Psoas muscle (tissue), 8 donors: ENCODE data around the gene INO80C. TPM values are rescaled to one million over a fixed set of nuclear protein-coding genes. Genes with fewer than 3 reads are reported as not detected.

ENCODE experiments used
- ATAC-seq, 4 donors: fragments of 200-7000 bp; cut with Tn5 transposase; one replicate each; pipeline ENCODE4 v1.9.1; 2020; ENCODE audit warnings: moderate library complexity in 3 of 4, mild to moderate bottlenecking in 2 of 4
- DNase-seq, 2 donors: peaks; one replicate each; pipeline ENCODE4 v3.0.0-alpha.2; 2020
- H3K27ac ChIP-seq: fragments of 200-600 bp; one replicate; pipeline ENCODE4 v1.8.0; 2022
- H3K27me3 ChIP-seq, 3 donors: fragments of 200-600 bp in 1 of 3; one replicate each; pipeline versions ENCODE4 v1.6.1 to v1.8.0; 2013 to 2022; ENCODE audit warnings: low read length in 2 of 3, mild to moderate bottlenecking in 2 of 3, moderate library complexity in 1 of 3; ENCODE audit not compliant: insufficient read depth in 3 of 3
- H3K36me3 ChIP-seq, 2 donors: fragments of 200-600 bp in 1 of 2; one replicate each; pipeline versions ENCODE4 v1.6.1 to v1.8.0; 2013 to 2022; ENCODE audit warnings: low read depth in 1 of 2, mild to moderate bottlenecking in 1 of 2, moderate library complexity in 1 of 2; ENCODE audit not compliant: insufficient read depth in 1 of 2
- H3K4me1 ChIP-seq: fragments of 200-600 bp; one replicate; pipeline ENCODE4 v1.8.0; 2022
- H3K4me3 ChIP-seq: fragments of 200-600 bp; one replicate; pipeline ENCODE4 v1.8.0; 2022; ENCODE audit warnings: mild to moderate bottlenecking
- H3K9me3 ChIP-seq: fragments of 200-600 bp; one replicate; pipeline ENCODE4 v1.8.0; 2022
- CTCF ChIP-seq: fragments of 200-600 bp; IDR thresholded peaks from one replicate; pipeline ENCODE4 v1.8.0; 2022; ENCODE audit warnings: antibody characterized with exemption
- WGBS, 3 donors: extraction: QIAGEN DNeasy Blood & Tissue Kit; methylation state at CpG; one replicate each; pipeline versions ENCODE4 v1.1.6 to v1.1.7; 2013; 5-methylcytosine and 5-hydroxymethylcytosine counted together
- intact Hi-C, 2 donors: fragments of 100-400 bp; cut with DNase I; formaldehyde crosslinking; loops; one replicate each; pipeline versions ENCODE4 v1.11.0 to v1.14.2; 2022
- polyA plus RNA-seq, 3 donors: library from polyadenylated mRNA; stranded (reverse); fragments of 200-250 nt; gene quantifications; one replicate each; pipeline ENCODE4 v1.2.3, GENCODE V29; 2013
- total RNA-seq, 4 donors: library from RNA; stranded (reverse); fragmentation: NEBNext Ultra II Directional in 2 of 4; extraction: Animal tissue kit (Norgen Biotek cat#: 25700) in 2 of 4; gene quantifications; one replicate each; pipeline versions ENCODE4 v1.2.1 to v1.2.4, GENCODE V29; 2021 to 2023
- donor health status: healthy with polysubstance abuse.
- donor health status: DM: no; HTN: no; CAD: no; lungs with moderate emphysema.
- donor health status: Bipolar disorder and iron deficiency.
- donor health status: healthy.
- donor health status: DM: yes; HTN: yes; CAD: no.
- donor health status: DM: no; HTN: no; CAD: no.
- donor health status: DM: no; HTN: no; CAD: no.
- donor health status: DM: yes; HTN: yes; CAD: no.

The INO80C gene
- total and polyA plus RNA-seq, 7 donors, result 14.4 to 26.7 (median 21.1) TPM

GRCh38 chr18:35514752-35515459, 17.1 kb upstream of the INO80C start:
- Histone ChIP-seq H3K4me1 (peaks cover 21% of the 10 kb centered on the region), H3K36me3 (no peaks in the 10 kb centered on the region), H3K4me3 (no peak overlapping the region), H3K9me3 (no peaks in the 10 kb centered on the region), H3K27ac (no peak overlapping the region), H3K27me3 (no peaks in the 10 kb centered on the region)
- TF ChIP-seq CTCF, result no peak
- WGBS, 3 donors, result 37 to 54% (median 47%) methylated on average over 7 of the region's 7 CpGs
- intact Hi-C loops, result loop anchor here in 1 of 2 donors (5.0 to 10.0 kb wide), 2 partner anchors 62 to 110 kb away; no protein-coding TSS in a partner anchor
- DNase-seq (no peak), ATAC-seq (peak in 2 of 4 donors; percentile 37 to 48)

GRCh38 chr18:35514283-35514682, 16.5 kb upstream of the INO80C start:
- ATAC-seq, result peak in 1 of 4 donors; percentile 39
- Histone ChIP-seq H3K9me3 (no peaks in the 10 kb centered on the region), H3K4me3 (no peak overlapping the region), H3K27ac (peak overlapping the region; percentile 67), H3K4me1 (peaks cover 21% of the 10 kb centered on the region), H3K36me3 (no peaks in the 10 kb centered on the region), H3K27me3 (no peaks in the 10 kb centered on the region)
- intact Hi-C loops, result loop anchor here in 1 of 2 donors (5.0 to 10.0 kb wide), 2 partner anchors 63 to 111 kb away; no protein-coding TSS in a partner anchor
- no peak for TF ChIP-seq CTCF
- DNase-seq, result no peak
- 93 to 98% (median 96%) methylated on average over 2 of the region's 2 CpGs for WGBS, 3 donors

GRCh38 chr18:35513181-35513936, 15.6 kb upstream of the INO80C start:
- H3K27ac ChIP-seq, result peak overlapping the region; percentile 67
- no peaks in the 10 kb centered on the region for H3K9me3 ChIP-seq
- peak; percentile 31 to 74 for DNase-seq

GRCh38 chr18:35512761-35513160, 15.0 kb upstream of the INO80C start:
- no peak for ATAC-seq

More at GRCh38 chr18:35513181-35513936, 15.6 kb upstream of the INO80C start:
- intact Hi-C loops, result loop anchor here in 1 of 2 donors (5.0 to 10.0 kb wide), 2 partner anchors 64 to 111 kb away; no protein-coding TSS in a partner anchor
- Histone ChIP-seq H3K4me3 (no peak overlapping the region), H3K36me3 (no peaks in the 10 kb centered on the region), H3K27me3 (no peaks in the 10 kb centered on the region), H3K4me1 (peaks cover 21% of the 10 kb centered on the region)
- TF ChIP-seq CTCF, result no peak
- ATAC-seq, result peak; percentile 87 to 97 (median 95)
- WGBS, 3 donors, result 24 to 42% (median 28%) methylated on average over 7 of the region's 7 CpGs

More at GRCh38 chr18:35512761-35513160, 15.0 kb upstream of the INO80C start:
- Histone ChIP-seq H3K36me3 (no peaks in the 10 kb centered on the region), H3K27ac (peak overlapping the region; percentile 67), H3K4me1 (peaks cover 21% of the 10 kb centered on the region), H3K9me3 (no peaks in the 10 kb centered on the region), H3K27me3 (no peaks in the 10 kb centered on the region), H3K4me3 (no peak overlapping the region)
- WGBS, 3 donors, result 64 to 87% (median 85%) methylated on average over 2 of the region's 2 CpGs
- intact Hi-C loops, result loop anchor here in 1 of 2 donors (5.0 to 10.0 kb wide), 2 partner anchors 65 to 112 kb away; no protein-coding TSS in a partner anchor
- no peak for DNase-seq
- no peak for TF ChIP-seq CTCF
